ENCODE data around the gene CLN3.
"Not testable (repeated sequence)": the region's sequence is repeated elsewhere in the genome, so short reads cannot be mapped to it uniquely, and the experiment has no call there.

Gene CLN3

DNA sequence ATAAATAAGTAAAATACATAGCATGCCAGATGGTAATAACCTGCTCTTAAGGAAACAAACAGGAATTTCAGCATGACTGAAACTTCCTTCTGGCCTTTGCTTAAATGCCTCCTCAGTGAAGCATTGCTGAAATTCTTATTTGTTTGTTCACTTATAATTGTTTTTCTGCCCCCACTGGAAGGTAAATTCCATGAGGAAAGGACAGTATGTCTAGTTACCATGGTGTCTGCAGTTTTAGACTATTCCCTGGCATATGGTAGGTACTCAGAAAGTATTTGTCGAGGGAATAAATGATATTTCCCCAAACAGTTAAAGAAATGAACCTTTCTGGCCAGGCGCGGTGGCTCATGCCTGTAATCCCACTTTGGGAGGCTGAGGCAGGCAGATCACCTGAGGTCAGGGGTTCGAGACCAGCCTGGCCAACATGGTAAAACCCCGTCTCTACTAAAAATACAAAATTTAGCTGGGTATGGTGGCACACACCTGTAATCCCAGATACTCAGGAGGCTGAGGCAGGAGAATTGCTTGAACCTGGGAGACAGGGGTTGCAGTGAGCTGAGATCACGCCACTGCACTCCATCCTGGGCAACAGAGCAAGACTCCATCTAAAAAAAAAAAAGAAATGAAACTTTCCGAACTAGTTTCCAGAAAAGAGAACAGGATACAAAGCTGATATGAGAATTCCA, 35.4 kb upstream of the CLN3 start:
- not testable (repeated sequence) for DNase-seq; H3K4me1 Mint-ChIP-seq (ENCODE audit: low read depth in 2 of 2); H3K27ac Mint-ChIP-seq; H3K4me3 Mint-ChIP-seq; ATAC-seq (replicated peaks); H3K27me3 Mint-ChIP-seq; H3K36me3 Mint-ChIP-seq (ENCODE audit: insufficient read depth); H3K9me3 Mint-ChIP-seq

DNA sequence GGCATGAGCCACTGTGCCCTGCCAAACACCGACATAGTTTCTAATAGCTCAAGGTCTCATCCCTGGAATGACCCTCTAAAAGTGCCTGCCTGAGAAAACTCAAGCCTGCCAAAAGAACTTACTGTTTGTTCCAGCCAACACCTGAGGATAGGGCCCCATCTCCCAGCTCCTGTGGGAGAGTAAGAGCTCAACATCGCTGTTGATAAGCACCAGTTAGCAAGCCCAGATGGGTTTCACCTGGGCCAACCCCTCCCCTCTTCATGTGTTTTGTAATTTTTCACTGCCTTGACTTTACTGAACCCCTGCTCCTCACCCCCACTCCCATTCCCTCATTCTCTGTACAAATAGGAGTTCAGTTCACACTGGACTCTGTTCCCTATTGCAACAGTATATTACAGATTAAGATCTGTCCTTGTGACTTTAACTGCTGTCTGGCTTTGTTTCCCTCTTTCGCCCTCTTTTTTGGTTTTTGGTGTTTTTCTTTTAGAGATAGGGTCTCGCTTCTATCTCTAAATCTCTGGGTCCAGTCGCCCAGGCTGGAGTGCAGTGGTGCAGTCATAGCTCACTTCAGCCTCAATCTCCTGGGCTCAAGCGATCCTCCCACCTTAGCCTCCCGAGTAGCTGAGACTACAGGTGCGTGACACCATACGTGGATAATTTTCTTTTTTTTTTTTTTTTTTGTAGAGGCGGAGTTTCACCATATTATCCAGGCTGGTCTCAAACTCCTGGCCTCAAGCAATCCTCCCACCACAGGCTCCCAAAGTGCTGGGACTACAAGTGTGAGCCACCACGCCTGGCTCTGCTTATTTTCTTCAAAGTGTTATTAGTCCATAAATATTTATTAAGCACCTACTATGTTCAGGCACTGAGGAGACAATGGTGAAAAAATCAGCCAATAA, 34.6 kb upstream of the CLN3 start:
- no peaks in the 10 kb centered on the region for H3K27me3 Mint-ChIP-seq
- DNase-seq (no peak), ATAC-seq (replicated peaks) (no peak)
- peak overlapping the region in 1 of 2 donors; percentile 1 for H3K27ac Mint-ChIP-seq
- peaks cover 0 to 4% of the 10 kb centered on the region in 2 donors for H3K4me1 Mint-ChIP-seq (ENCODE audit: low read depth in 2 of 2)
- H3K36me3 Mint-ChIP-seq (ENCODE audit: insufficient read depth): no peaks in the 10 kb centered on the region
- no peaks in the 10 kb centered on the region for H3K9me3 Mint-ChIP-seq
- H3K4me3 Mint-ChIP-seq: no peak overlapping the region

DNA sequence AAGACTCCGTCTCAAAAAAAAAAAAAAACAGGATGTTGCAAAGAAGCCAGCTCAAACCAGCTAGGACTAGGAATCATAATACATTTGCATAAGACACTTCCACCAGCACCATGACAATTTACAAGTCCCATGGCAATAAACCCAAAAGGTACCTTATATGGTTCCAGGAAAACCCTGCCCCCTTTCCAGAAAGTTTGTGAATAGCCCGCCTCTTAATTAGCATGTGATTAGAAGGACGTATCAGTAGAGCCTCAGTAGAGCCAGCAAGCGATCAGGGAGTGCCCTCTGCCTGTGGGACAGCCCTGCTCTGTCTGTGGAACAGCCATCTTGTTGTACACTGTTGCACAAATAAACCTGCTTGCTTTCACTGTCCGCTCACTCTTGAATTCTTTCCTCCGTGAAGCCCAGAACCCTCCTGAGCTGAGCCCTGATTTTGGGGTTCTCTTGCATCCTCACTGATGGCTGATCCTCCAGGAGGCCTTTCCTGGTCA, 32.9 kb upstream of the CLN3 start:
- no peak for ATAC-seq (replicated peaks)
- Mint-ChIP-seq H3K27ac (peak overlapping the region in 1 of 2 donors; percentile 63), H3K9me3 (no peaks in the 10 kb centered on the region)

DNA sequence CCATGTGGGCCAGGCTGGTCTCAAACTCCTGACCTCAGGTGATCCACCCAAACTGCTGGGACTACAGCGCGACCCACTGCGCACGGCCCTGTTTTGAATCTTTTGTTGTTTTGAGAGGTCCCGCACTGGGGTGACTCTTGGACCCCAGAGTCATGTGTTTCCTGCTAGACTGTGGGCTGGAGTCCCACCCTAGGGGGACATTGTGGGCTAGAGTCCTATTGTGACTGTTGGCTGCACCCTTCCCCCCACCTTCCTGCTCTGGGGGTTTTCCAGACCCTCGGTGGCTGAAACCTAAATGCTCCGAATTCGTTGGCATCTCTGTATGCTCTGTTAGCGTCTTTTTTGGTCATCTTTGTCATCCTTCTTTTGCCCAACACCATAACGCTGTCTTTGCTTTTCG, 30.9 kb upstream of the CLN3 start:
- no peak for DNase-seq
- H3K27ac Mint-ChIP-seq: no peak overlapping the region
- ATAC-seq (replicated peaks): no peak
- no peak overlapping the region for H3K4me3 Mint-ChIP-seq
- no peaks in the 10 kb centered on the region for H3K27me3 Mint-ChIP-seq
- peaks cover 0 to 4% of the 10 kb centered on the region in 2 donors for H3K4me1 Mint-ChIP-seq (ENCODE audit: low read depth in 2 of 2)
- H3K36me3 Mint-ChIP-seq (ENCODE audit: insufficient read depth): no peaks in the 10 kb centered on the region
- H3K9me3 Mint-ChIP-seq: no peaks in the 10 kb centered on the region

More for the DNA sequence above, 32.9 kb upstream of the CLN3 start:
- Mint-ChIP-seq H3K4me1 (ENCODE audit: low read depth in 2 of 2) (peaks cover 0 to 4% of the 10 kb centered on the region in 2 donors), H3K36me3 (ENCODE audit: insufficient read depth) (no peaks in the 10 kb centered on the region), H3K27me3 (no peaks in the 10 kb centered on the region), H3K4me3 (no peak overlapping the region)
- DNase-seq: no peak

DNA sequence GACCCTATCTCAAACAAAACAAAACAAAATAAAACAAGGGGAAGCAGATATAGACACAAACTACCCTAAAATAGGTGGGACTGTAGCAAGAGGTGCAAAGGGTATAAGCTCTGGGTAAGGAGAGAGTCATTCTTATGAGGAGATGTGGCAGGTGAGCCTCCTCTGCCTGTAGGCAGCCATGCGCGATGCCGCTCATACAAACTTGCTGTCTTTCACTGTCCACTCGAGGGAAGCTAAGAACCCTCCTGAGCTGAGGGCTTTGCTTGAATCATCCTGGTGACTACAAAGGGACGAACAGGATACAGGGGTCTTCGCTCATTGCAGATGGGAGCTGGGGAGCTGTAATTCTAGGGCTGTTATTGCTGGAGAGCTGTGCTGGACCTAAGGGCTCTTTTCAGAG, 29.6 kb upstream of the CLN3 start:
- DNase-seq (no peak), ATAC-seq (replicated peaks) (no peak)
- no peak overlapping the region for H3K27ac Mint-ChIP-seq
- H3K4me1 Mint-ChIP-seq (ENCODE audit: low read depth in 2 of 2): peaks cover 0 to 4% of the 10 kb centered on the region in 2 donors
- no peak overlapping the region for H3K4me3 Mint-ChIP-seq
- H3K9me3 Mint-ChIP-seq: no peaks in the 10 kb centered on the region
- no peaks in the 10 kb centered on the region for H3K36me3 Mint-ChIP-seq (ENCODE audit: insufficient read depth)
- no peaks in the 10 kb centered on the region for H3K27me3 Mint-ChIP-seq

DNA sequence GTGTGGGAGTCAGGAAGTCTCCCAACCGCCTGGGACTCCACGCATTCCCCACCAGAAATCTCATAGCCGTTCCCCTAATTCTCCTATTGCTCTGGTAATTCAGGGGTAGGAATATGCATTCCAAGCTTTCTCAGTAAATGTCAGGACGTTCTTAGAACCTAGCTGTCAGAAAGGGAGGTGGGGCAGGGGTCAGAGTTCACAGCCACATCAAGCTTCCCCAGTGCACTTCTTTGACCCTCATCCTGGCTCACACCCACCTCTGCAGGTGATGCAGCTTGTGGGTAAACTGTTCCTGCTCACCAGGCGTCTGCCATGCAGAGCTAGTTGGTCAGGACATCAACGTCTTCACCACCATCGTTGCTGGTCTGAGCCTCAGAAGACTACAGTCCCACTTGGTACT, 28.8 kb upstream of the CLN3 start:
- H3K4me3 Mint-ChIP-seq: no peak overlapping the region
- H3K4me1 Mint-ChIP-seq (ENCODE audit: low read depth in 2 of 2): peaks cover 0 to 4% of the 10 kb centered on the region in 2 donors
- H3K9me3 Mint-ChIP-seq: no peaks in the 10 kb centered on the region
- H3K27me3 Mint-ChIP-seq: no peaks in the 10 kb centered on the region
- ATAC-seq (replicated peaks) (no peak), DNase-seq (no peak)
- H3K36me3 Mint-ChIP-seq (ENCODE audit: insufficient read depth): no peaks in the 10 kb centered on the region
- no peak overlapping the region for H3K27ac Mint-ChIP-seq

DNA sequence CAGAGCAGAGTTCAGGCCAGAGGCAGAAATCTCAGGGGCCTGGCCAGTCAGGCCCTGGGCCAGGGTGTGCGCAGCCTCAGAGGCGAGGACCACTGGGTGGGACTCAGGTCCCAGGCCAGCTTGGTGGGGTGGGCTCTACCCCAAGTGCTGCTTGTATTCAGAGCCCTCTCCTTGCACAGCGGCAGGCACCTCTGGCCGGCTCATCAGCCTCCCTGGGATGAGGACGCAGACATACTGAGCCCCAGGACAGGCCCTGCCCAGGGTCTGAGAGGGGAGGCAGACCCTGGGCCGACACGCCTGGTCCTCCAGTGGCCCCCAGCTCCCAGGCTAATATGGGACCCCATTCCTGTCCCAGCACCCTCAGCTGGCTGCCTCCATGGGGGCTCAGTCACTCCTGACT, 22.4 kb upstream of the CLN3 start:
- DNase-seq (no peak), ATAC-seq (replicated peaks) (no peak)
- no peaks in the 10 kb centered on the region for H3K9me3 Mint-ChIP-seq
- no peaks in the 10 kb centered on the region for H3K36me3 Mint-ChIP-seq (ENCODE audit: insufficient read depth)
- H3K27ac Mint-ChIP-seq: peak overlapping the region in 1 of 2 donors; percentile 59
- no peaks in the 10 kb centered on the region for H3K27me3 Mint-ChIP-seq
- no peak overlapping the region for H3K4me3 Mint-ChIP-seq
- H3K4me1 Mint-ChIP-seq (ENCODE audit: low read depth in 2 of 2): peaks cover 0 to 4% of the 10 kb centered on the region in 2 donors

DNA sequence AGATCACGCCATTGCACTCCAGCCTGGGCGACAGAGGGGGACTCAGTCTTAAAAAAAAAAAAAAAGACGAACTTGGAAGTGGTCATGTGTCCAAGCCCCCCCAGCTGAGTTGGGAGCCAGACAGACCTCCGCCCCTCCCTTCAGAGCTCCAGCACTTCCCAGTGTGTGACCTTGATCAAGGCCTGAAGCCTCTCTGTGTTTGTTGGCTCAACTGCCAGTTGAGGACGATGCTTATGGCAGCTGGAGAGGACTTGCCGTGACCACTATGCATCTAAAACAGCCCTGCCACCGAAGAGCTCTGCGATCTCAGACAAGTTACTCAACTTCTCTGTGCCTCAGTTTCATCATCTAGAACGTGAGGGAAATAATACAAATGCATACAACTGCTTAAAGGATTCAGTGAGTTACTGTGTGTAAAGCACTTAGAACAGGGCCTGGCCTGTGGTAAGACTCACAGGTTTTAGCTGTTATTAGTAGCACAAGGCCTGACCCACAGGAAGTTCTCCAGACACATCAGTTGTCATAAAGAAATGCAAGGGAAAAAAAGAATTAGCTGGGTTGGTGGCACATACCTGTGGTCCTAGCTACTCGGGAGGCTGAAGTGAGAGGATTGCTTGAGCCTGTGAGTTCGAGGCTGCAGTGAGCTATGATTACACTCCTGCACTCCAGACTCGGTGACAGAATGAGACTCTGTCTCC, 21.8 kb upstream of the CLN3 start:
- Mint-ChIP-seq H3K36me3 (ENCODE audit: insufficient read depth) (no peaks in the 10 kb centered on the region), H3K4me3 (no peak overlapping the region), H3K4me1 (ENCODE audit: low read depth in 2 of 2) (peaks cover 0 to 4% of the 10 kb centered on the region in 2 donors), H3K27me3 (no peaks in the 10 kb centered on the region), H3K9me3 (no peaks in the 10 kb centered on the region), H3K27ac (no peak overlapping the region)
- no peak for DNase-seq
- no peak for ATAC-seq (replicated peaks)

DNA sequence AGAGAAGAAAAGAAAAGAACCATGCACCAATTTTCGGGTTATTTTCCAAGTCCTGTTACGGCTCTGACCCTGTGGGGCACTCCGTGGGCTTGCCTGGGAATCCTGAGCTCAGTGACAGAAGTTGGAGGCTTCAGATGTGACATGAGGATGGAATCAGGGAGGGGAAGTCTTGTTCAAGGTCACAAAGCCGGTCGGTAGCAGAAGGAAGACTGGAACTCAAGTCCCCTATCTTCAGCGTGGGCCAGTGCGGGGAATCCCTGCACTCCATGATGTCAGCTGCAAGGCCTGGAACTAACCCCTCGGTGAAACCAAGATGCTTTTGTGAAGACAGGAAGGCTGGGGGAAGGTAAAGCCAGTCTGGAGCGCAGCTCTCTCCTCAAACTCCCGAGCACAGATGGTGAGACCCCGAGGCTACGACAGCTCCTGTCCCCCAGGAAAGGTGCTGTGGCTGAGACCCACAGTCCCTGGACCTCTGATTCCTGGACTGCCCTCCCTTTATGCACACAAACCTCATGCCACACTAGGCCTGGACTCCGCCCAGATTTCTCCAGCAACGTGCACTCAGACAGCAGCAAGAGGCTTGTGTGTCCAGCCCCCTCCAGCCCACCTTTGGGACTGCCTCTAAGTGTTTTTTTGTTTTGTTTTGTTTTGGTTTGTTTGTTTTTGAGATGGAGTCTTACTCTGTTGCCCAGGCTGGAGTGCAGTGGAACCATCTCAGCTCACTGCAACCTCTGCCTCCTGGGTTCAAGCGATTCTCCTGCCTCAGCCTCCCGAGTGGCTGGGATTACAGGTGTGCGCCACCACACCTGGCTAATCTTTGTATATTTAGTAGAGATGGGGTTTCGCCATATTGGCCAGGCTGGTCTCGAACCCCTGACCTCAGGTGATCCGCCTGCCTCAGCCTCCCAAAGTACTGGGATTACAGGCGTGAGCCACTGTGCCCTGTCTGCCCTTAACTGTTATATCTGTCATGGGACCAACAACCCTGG, 20.2 kb upstream of the CLN3 start:
- Mint-ChIP-seq H3K27ac (no peak overlapping the region), H3K9me3 (no peaks in the 10 kb centered on the region), H3K4me3 (no peak overlapping the region), H3K36me3 (ENCODE audit: insufficient read depth) (no peaks in the 10 kb centered on the region), H3K4me1 (ENCODE audit: low read depth in 2 of 2) (peaks cover 9 to 14% of the 10 kb centered on the region in 2 donors), H3K27me3 (no peaks in the 10 kb centered on the region)
- ATAC-seq (replicated peaks) (no peak), DNase-seq (no peak)

DNA sequence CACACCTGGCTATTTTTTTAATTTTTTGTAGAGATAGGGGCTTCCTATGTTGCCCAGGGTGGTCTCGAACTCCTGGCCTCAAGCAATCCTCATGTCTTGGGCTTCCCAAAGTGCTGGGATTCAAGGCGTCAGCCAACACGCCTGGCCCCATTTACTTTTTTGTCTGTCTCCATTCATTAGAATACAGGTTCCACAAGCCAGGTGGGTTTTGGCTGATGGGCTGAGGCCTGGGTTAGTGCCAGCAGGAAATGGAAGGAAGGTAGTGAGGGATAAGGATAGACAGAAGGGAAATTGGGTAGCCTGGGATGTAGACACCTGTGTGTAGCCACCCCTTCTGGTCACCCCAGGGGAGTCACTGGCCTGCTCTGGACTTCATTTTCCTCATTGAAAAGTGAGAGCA, 19.2 kb upstream of the CLN3 start:
- Mint-ChIP-seq H3K27ac (no peak overlapping the region), H3K4me3 (no peak overlapping the region)

DNA sequence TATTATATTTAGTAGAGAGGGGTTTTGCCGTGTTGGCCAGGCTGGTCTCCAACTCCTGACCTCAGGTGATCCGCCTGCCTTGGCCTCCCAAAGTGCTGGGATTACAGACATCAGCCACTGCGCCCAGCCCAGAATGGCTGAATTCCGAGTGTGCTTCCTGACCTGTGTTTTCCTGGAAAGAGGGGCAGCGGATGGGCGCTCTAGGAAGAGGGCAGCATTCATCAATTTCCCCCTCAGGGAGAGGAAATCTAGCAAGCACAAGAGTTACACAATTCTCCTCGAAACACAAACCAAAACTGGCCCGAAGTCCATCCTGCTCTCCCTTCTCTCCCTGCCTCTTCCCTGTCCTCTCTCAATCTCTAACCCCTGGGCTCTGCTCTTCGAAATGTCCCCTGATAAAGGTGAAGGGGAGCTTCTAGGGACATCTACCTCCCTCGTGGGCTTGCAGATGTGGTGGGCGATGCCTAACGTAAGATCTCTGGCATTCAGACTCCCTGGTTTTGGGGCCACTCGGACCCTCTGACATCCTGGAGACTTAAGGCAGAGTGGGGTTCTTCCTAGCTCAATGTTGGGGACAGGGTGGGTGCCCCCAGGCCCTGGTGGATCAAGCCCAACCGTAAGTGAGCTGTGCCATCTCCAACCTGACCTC, 13.7 kb upstream of the CLN3 start:
- DNase-seq (no peak), ATAC-seq (replicated peaks) (no peak)
- Mint-ChIP-seq H3K9me3 (no peaks in the 10 kb centered on the region), H3K4me3 (no peak overlapping the region), H3K4me1 (ENCODE audit: low read depth in 2 of 2) (peaks cover 10 to 18% of the 10 kb centered on the region in 2 donors), H3K36me3 (ENCODE audit: insufficient read depth) (no peaks in the 10 kb centered on the region), H3K27me3 (no peaks in the 10 kb centered on the region), H3K27ac (peak overlapping the region in 1 of 2 donors; percentile 7)

More for the DNA sequence above, 19.2 kb upstream of the CLN3 start:
- no peak for DNase-seq
- Mint-ChIP-seq H3K36me3 (ENCODE audit: insufficient read depth) (no peaks in the 10 kb centered on the region), H3K27me3 (no peaks in the 10 kb centered on the region), H3K4me1 (ENCODE audit: low read depth in 2 of 2) (peaks cover 14 to 16% of the 10 kb centered on the region in 2 donors), H3K9me3 (no peaks in the 10 kb centered on the region)
- ATAC-seq (replicated peaks): no peak

DNA sequence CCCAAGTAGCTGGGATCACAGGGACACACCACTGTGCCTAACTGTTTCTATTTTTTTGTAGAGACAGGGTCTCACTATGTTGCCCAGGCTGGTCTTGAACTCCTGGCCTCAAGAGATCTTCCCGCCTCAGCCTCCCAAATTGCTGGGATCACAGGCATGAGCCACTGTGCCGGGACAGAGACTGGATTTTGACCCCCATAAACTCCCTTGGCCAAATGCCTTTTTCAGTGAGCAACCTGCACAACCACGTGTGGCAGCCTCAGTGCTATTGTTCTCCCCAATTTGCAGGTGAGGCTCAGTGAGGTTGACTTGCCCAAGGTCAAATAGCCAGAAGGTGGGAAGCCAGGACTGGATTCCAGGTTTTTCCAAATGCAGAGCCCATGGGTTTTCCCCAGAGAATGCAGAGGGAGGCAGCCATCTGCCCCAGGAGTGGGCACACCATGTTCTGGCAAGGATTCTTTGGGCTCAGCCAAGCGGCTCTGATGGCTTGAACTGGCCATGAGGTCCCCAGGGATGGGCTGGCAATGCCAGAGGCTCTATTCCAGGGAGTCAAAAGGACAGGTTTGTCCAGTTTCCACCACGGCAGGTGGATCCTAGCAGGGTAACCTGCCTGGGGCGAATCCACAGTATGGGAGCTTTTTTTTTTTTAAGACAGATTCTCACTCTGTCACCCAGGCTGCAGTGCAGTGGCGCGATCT, 13.0 kb upstream of the CLN3 start:
- Mint-ChIP-seq H3K27me3 (no peaks in the 10 kb centered on the region), H3K4me1 (ENCODE audit: low read depth in 2 of 2) (peaks cover 14 to 25% of the 10 kb centered on the region in 2 donors), H3K4me3 (no peak overlapping the region), H3K9me3 (no peaks in the 10 kb centered on the region), H3K27ac (no peak overlapping the region), H3K36me3 (ENCODE audit: insufficient read depth) (no peaks in the 10 kb centered on the region)
- DNase-seq (no peak), ATAC-seq (replicated peaks) (no peak)
